H1 (cell line): ENCODE data around the gene RNF225. TPM values are rescaled to one million over a fixed set of nuclear protein-coding genes. Genes with fewer than 3 reads are reported as not detected.
A peak's percentile ranks its signal among the peaks of the same experiment; 100 is the strongest.

ENCODE experiments used
- CTCF ChIA-PET: fragments of 300-600 bp; sonication (Branson Sonifier 250); formaldehyde crosslinking; loops from one replicate; lab custom pipeline; 2021; ENCODE audit not compliant: partially characterized antibody; lab: Charles Lee
- POLR2A ChIA-PET: fragments of 300-600 bp; sonication (Branson Sonifier 250); formaldehyde crosslinking; loops from one replicate; lab custom pipeline; 2021; ENCODE audit warnings: inconsistent platforms; ENCODE audit not compliant: partially characterized antibody; lab: Charles Lee
- DNase-seq, 2 experiments: peaks; one replicate each; pipeline versions ENCODE4 v3.0.0 to v3.0.0-alpha.2; 2010 to 2022; ENCODE audit warnings: low spot score in 2 of 2, low read depth in 1 of 2, mixed read lengths in 1 of 2
- FAIRE-seq: peaks from 2 replicates; lab custom pipeline; 2011; peaks lifted over from hg19 to GRCh38; lab: Jason Lieb, UNC
- H2AFZ ChIP-seq: 2 replicates; pipeline ENCODE4 v1.8.1; 2012; ENCODE audit warnings: low read length, inconsistent platforms
- H2AK5ac ChIP-seq: 2 replicates; pipeline ENCODE4 v1.6.1; 2013; ENCODE audit warnings: low read depth, low read length
- H2BK120ac ChIP-seq: replicated peaks from 2 replicates; pipeline ENCODE3; 2013; ENCODE audit warnings: low read depth, low read length, inconsistent platforms
- H2BK12ac ChIP-seq: 2 replicates; pipeline ENCODE4 v1.6.1; 2013; ENCODE audit warnings: low read depth, low read length
- H2BK15ac ChIP-seq: 2 replicates; pipeline ENCODE4 v1.6.1; 2013; ENCODE audit warnings: low read length
- H2BK20ac ChIP-seq: 2 replicates; pipeline ENCODE4 v1.6.1; 2013; ENCODE audit warnings: low read length
- H2BK5ac ChIP-seq: 2 replicates; pipeline ENCODE4 v1.6.1; 2013; ENCODE audit warnings: low read depth, low read length
- H3K14ac ChIP-seq: 2 replicates; pipeline ENCODE4 v1.6.1; 2013; ENCODE audit warnings: inconsistent platforms; ENCODE audit not compliant: insufficient read length
- H3K18ac ChIP-seq: 2 replicates; pipeline ENCODE4 v1.6.1; 2013; ENCODE audit warnings: low read length; ENCODE audit errors: extremely low read depth
- H3K23ac ChIP-seq: 2 replicates; pipeline ENCODE4 v1.6.1; 2013; ENCODE audit warnings: inconsistent platforms; ENCODE audit not compliant: insufficient read length
- H3K23me2 ChIP-seq: 2 replicates; pipeline ENCODE4 v1.6.1; 2013; ENCODE audit warnings: low read depth, low read length
- H3K27ac ChIP-seq: 2 replicates; pipeline ENCODE4 v1.6.1; 2011; ENCODE audit warnings: low read depth, low read length, inconsistent platforms
- H3K27me3 ChIP-seq, 4 experiments: replicated peaks in 1 of 4; 1 replicate in 1 of 4; 2 replicates in 3 of 4; pipeline versions ENCODE4 v1.6.1 to v1.8.1; 2011 to 2013; ENCODE audit warnings: low read length in 3 of 4, mild to moderate bottlenecking in 3 of 4, inconsistent platforms in 2 of 4, mixed read lengths in 2 of 4, moderate library complexity in 1 of 4; ENCODE audit not compliant: control insufficient read depth in 3 of 4, insufficient read depth in 3 of 4; ENCODE audit errors: extremely low read depth in 1 of 4
- H3K36me3 ChIP-seq, 4 experiments: 2 replicates each; pipeline versions ENCODE4 v1.6.1 to v1.8.1; 2011 to 2013; ENCODE audit warnings: mild to moderate bottlenecking in 4 of 4, low read length in 3 of 4, moderate library complexity in 2 of 4, control low read depth in 1 of 4, inconsistent platforms in 1 of 4; ENCODE audit not compliant: insufficient read depth in 4 of 4, control insufficient read depth in 2 of 4
- H3K4ac ChIP-seq: replicated peaks from 2 replicates; pipeline ENCODE3; 2013; ENCODE audit warnings: low read length, low read depth, mixed read lengths, inconsistent platforms; ENCODE audit not compliant: insufficient read length
- H3K4me1 ChIP-seq, 4 experiments: replicated peaks in 1 of 4; 1 replicate in 1 of 4; 2 replicates in 3 of 4; pipeline versions ENCODE4 v1.6.1 to v1.8.1; 2011 to 2013; ENCODE audit warnings: low read length in 3 of 4, inconsistent platforms in 2 of 4, mixed read lengths in 1 of 4; ENCODE audit not compliant: insufficient read depth in 4 of 4, control insufficient read depth in 3 of 4
- H3K4me2 ChIP-seq, 2 experiments: 2 replicates each; pipeline versions ENCODE4 v1.6.1 to v1.8.1; 2011 to 2013; ENCODE audit warnings: low read depth in 2 of 2, low read length in 2 of 2, control low read depth in 1 of 2, inconsistent platforms in 1 of 2, mild to moderate bottlenecking in 1 of 2; ENCODE audit not compliant: insufficient read depth in 1 of 2
- H3K4me3 ChIP-seq, 4 experiments: fragments of 200-600, 300-600 bp in 1 of 4; sonication (generic), shearing (Covaris generic), sonication (Bioruptor Twin) in 1 of 4; 2 replicates each; pipeline versions ENCODE4 v1.5.1 to v1.8.1; 2011 to 2016; ENCODE audit warnings: low read length in 4 of 4, low read depth in 3 of 4, control low read depth in 2 of 4, inconsistent platforms in 2 of 4, mild to moderate bottlenecking in 2 of 4, mixed read lengths in 1 of 4, moderate library complexity in 1 of 4; ENCODE audit not compliant: insufficient read depth in 2 of 4; ENCODE audit errors: extremely low read depth in 1 of 4
- H3K56ac ChIP-seq: replicated peaks from 2 replicates; pipeline ENCODE3; 2013; ENCODE audit warnings: low read depth, mild to moderate bottlenecking, mixed read lengths, low read length, inconsistent platforms; ENCODE audit not compliant: insufficient read length
- H3K79me1 ChIP-seq: 2 replicates; pipeline ENCODE4 v1.6.1; 2013; ENCODE audit warnings: low read depth, low read length, control low read depth
- H3K79me2 ChIP-seq, 2 experiments: 2 replicates each; pipeline versions ENCODE4 v1.6.1 to v1.8.1; 2012 to 2013; ENCODE audit warnings: low read length in 2 of 2, mild to moderate bottlenecking in 2 of 2, inconsistent platforms in 1 of 2; ENCODE audit not compliant: insufficient read depth in 2 of 2, control insufficient read depth in 1 of 2
- H3K9ac ChIP-seq, 4 experiments: replicated peaks in 1 of 4; 1 replicate in 1 of 4; 2 replicates in 3 of 4; pipeline versions ENCODE4 v1.6.1 to v1.8.1; 2011 to 2013; ENCODE audit warnings: low read depth in 3 of 4, low read length in 3 of 4, control low read depth in 2 of 4, mild to moderate bottlenecking in 2 of 4, moderate library complexity in 2 of 4, inconsistent platforms in 1 of 4; ENCODE audit errors: extremely low read depth in 1 of 4
- H3K9me3 ChIP-seq, 2 experiments: 2 replicates each; pipeline versions ENCODE4 v1.6.1 to v1.8.1; 2012 to 2013; ENCODE audit warnings: mild to moderate bottlenecking in 2 of 2, moderate library complexity in 2 of 2, control low read depth in 1 of 2, inconsistent platforms in 1 of 2, low read depth in 1 of 2, low read length in 1 of 2, mixed read lengths in 1 of 2; ENCODE audit not compliant: insufficient read depth in 2 of 2
- H4K20me1 ChIP-seq, 2 experiments: replicated peaks in 1 of 2; 2 replicates each; pipeline versions ENCODE3 to v1.8.1; 2011 to 2013; ENCODE audit warnings: inconsistent platforms in 2 of 2, low read length in 2 of 2, mild to moderate bottlenecking in 1 of 2; ENCODE audit not compliant: insufficient read depth in 2 of 2, control insufficient read depth in 1 of 2
- H4K5ac ChIP-seq: 2 replicates; pipeline ENCODE4 v1.6.1; 2013; ENCODE audit warnings: low read length, low read depth, mixed read lengths, inconsistent platforms; ENCODE audit not compliant: insufficient read length
- H4K8ac ChIP-seq: 2 replicates; pipeline ENCODE4 v1.8.0; 2013; ENCODE audit warnings: mild to moderate bottlenecking, moderate library complexity, low read length, inconsistent platforms; ENCODE audit not compliant: insufficient read depth; ENCODE audit errors: extremely low read depth
- H4K91ac ChIP-seq: replicated peaks from 2 replicates; pipeline ENCODE3; 2013; ENCODE audit warnings: low read length, mixed read lengths, inconsistent platforms; ENCODE audit not compliant: insufficient read length
- POLR2AphosphoS5 ChIP-seq: IDR thresholded peaks from 2 replicates; pipeline ENCODE4 v1.6.1; 2011; ENCODE audit warnings: low read depth, low read length
- WGBS, 2 experiments: shearing (Covaris generic) in 1 of 2; methylation state at CpG; one replicate each; pipeline versions ENCODE4 v1.1.6 to v1.1.7; 2013 to 2015; ENCODE audit warnings: low lambda C conversion rate in 2 of 2, mixed read lengths in 2 of 2, inconsistent platforms in 1 of 2, low coverage in 1 of 2, missing lambda C conversion rate in 1 of 2; ENCODE audit not compliant: insufficient replicate concordance in 2 of 2, insufficient coverage in 1 of 2, insufficient read length in 1 of 2; ENCODE audit errors: extremely low coverage in 1 of 2, missing lambda C conversion rate in 1 of 2; 5-methylcytosine and 5-hydroxymethylcytosine counted together
- polyA plus RNA-seq, 7 experiments: library from polyadenylated mRNA; depleted of rRNA in 3 of 7; stranded (reverse) in 5 of 7; unstranded in 2 of 7; fragments of >200 nt in 5 of 7; fragments of 200-250 nt in 2 of 7; gene quantifications; 1 replicate in 5 of 7; 2 replicates in 1 of 7; 4 replicates in 1 of 7; pipeline versions ENCODE4 v1.2.1 to v1.2.3, GENCODE V29; 2011 to 2013; ENCODE audit warnings: missing spikeins in 2 of 7, mixed read lengths in 2 of 7
- total RNA-seq: library from RNA; stranded (reverse); fragmentation: NEBNext Ultra II Directional; extraction: Animal tissue kit (Norgen Biotek cat#: 25700); gene quantifications from 2 replicates; pipeline ENCODE4 v1.2.1, GENCODE V29; 2021

Gene RNF225
- total and polyA plus RNA-seq, 2 of the 8 experiments (the other 6 are each of a cell fraction or from before 2014, with no cell fraction given) = 0.17 to 1.0 TPM

- Histone ChIP-seq H4K20me1 (peaks cover 10 to 13% of the 10 kb centered on the region in 2 experiments), H3K23me2 (peaks cover 20% of the 10 kb centered on the region), H3K23ac (no peak overlapping the region), H2BK5ac (peak overlapping the region; percentile 97), H4K8ac (peak overlapping the region; percentile 99), H3K27me3 (no peaks in the 10 kb centered on the region), H3K4ac (peak overlapping the region; percentile 99), H4K5ac (peak overlapping the region; percentile 100), H2AK5ac (peak overlapping the region; percentile 79; the same call in 1 of the 2 replicates), H3K79me1 (peaks cover 4% of the 10 kb centered on the region; the same call in 1 of the 2 replicates), H3K36me3 (peaks cover 7 to 24% (median 20%) of the 10 kb centered on the region in 4 experiments), H3K9me3 (no peaks in the 10 kb centered on the region), H2BK12ac (0 out of 2 replicates have a peak overlapping the region, but pooled peaks have one; percentile 1), H2BK20ac (no peak overlapping the region), H3K27ac (peak overlapping the region; percentile 94), H3K56ac (peak overlapping the region; percentile 99), H3K4me3 (peak overlapping the region; percentile 82 to 99 (median 92)), H4K91ac (peak overlapping the region; percentile 99), H3K79me2 (peaks cover 6 to 36% of the 10 kb centered on the region in 2 experiments), H3K18ac (peak overlapping the region; percentile 95), H3K4me1 (peaks cover 0 to 15% (median 9%) of the 10 kb centered on the region in 4 experiments; a peak in 6 of 7 replicates), H3K9ac (peak overlapping the region; percentile 89 to 95 (median 92)), H3K4me2 (peak overlapping the region; percentile 95 to 98), H3K14ac (peak overlapping the region; percentile 66)
- no peak for FAIRE-seq
- CTCF ChIA-PET = no interaction called here
- POLR2A ChIA-PET = interaction anchor here (0.6 to 5.8 kb wide), 11 partner anchors 9 to 169 kb away, joined by 3 to 78 read pairs (median 6); partner anchors contain the start of genes CHMP2A, RNF225, ZBTB45 and ZNF497
- DNase-seq = no peak
- no peak; the same call in 1 of the 2 replicates for TF ChIP-seq POLR2AphosphoS5
- TF ChIP-seq, all 59 proteins: peak for 0
- Histone ChIP-seq H2AFZ (no peak overlapping the region), H2BK120ac (peak overlapping the region; percentile 86), H2BK15ac (no peak overlapping the region; the same call in 1 of the 2 replicates)
- 24% methylated on average over 21 of the region's 36 CpGs; no CpG with 5 or more reads in 1 of the 2 experiments for WGBS, 2 experiments
Observed at GRCh38 chr19:58385891-58386575, 9.4 kb upstream of the RNF225 start.
